Esophagus muscularis mucosa (tissue), 3 donors: ENCODE measurements around the gene TCP10L.

Experiments
- POLR2A ChIP-seq: fragments of 450-650 bp; IDR thresholded peaks from one replicate; pipeline ENCODE4 v1.6.1; 2017; ENCODE audit warnings: antibody characterized with exemption, moderate library complexity, mild to moderate bottlenecking, low read depth
- POLR2AphosphoS5 ChIP-seq, 2 donors: sonication (generic); formaldehyde crosslinking; IDR thresholded peaks; one replicate each; pipeline ENCODE4 v1.6.1; 2017; ENCODE audit warnings: antibody characterized with exemption in 2 of 2
- TF ChIP-seq, protein P1 (sequence below), 3 experiments: fragments of 200-600 bp in 2 of 3; fragments of 450-650 bp in 1 of 3; sonication (generic) in 2 of 3; IDR thresholded peaks; one replicate each; pipeline ENCODE4 v1.5.1; 2017 to 2019; ENCODE audit warnings: antibody characterized with exemption in 3 of 3, mild to moderate bottlenecking in 2 of 3, moderate library complexity in 1 of 3

GRCh38 chr21:32544697-32545096, 40.6 kb downstream of the TCP10L start:
- TF ChIP-seq, protein P1, sequence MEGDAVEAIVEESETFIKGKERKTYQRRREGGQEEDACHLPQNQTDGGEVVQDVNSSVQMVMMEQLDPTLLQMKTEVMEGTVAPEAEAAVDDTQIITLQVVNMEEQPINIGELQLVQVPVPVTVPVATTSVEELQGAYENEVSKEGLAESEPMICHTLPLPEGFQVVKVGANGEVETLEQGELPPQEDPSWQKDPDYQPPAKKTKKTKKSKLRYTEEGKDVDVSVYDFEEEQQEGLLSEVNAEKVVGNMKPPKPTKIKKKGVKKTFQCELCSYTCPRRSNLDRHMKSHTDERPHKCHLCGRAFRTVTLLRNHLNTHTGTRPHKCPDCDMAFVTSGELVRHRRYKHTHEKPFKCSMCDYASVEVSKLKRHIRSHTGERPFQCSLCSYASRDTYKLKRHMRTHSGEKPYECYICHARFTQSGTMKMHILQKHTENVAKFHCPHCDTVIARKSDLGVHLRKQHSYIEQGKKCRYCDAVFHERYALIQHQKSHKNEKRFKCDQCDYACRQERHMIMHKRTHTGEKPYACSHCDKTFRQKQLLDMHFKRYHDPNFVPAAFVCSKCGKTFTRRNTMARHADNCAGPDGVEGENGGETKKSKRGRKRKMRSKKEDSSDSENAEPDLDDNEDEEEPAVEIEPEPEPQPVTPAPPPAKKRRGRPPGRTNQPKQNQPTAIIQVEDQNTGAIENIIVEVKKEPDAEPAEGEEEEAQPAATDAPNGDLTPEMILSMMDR (IDR thresholded peaks at IDR 0.05): no peak
- TF ChIP-seq POLR2A (no peak), POLR2AphosphoS5 (IDR thresholded peaks at IDR 0.05) (no peak)
